Cardiac atrium fibroblast (primary cell): ENCODE data around the gene ZBTB37. TPM values are rescaled to one million over a fixed set of nuclear protein-coding genes. Genes with fewer than 3 reads are reported as not detected.

Source experiments
- total RNA-seq: library from RNA; depleted of rRNA; stranded (reverse); fragments of >200 nt; gene quantifications from 2 replicates; pipeline ENCODE4 v1.2.3, GENCODE V29; 2015

ZBTB37 gene
- 3.6 and 4.5 TPM in 2 replicates for total RNA-seq

GRCh38 chr1:173868266-173869020, at the start of gene ZBTB37:
TSS of gene ZBTB37 (plus strand) at chr1:173868380. CDS start at chr1:173870226, 1,846 bp downstream.

GRCh38 chr1:173824315-173825081, 43.7 kb upstream of the ZBTB37 start, which contains the start of the genes CENPL and DARS2:
TSS of gene CENPL (minus strand) at chr1:173824883. CDS start at chr1:173811299, 13,584 bp downstream.
TSS of gene DARS2 (plus strand) at chr1:173824673. CDS start at chr1:173825230, 557 bp downstream.

GRCh38 chr1:173867753-173868265, 371 bp upstream of the ZBTB37 start, which contains the start of gene GAS5:
TSS of gene GAS5 (minus strand) at chr1:173867989.

GRCh38 chr1:173917149-173917548, 49.0 kb downstream of the ZBTB37 start, which contains the start of gene SERPINC1:
TSS of gene SERPINC1 (minus strand) at chr1:173917327. CDS start at chr1:173917259, 68 bp downstream.

Other genes with a start within 250 kb of the ZBTB37 start
- gene TEX50, start 233.0 kb upstream of the ZBTB37 start, total RNA-seq, result not detected in 2 replicates
- not detected in 2 replicates for gene ANKRD45, start 198.5 kb upstream of the ZBTB37 start, total RNA-seq
- 23.8 and 28.5 TPM in 2 replicates for gene KLHL20, start 153.4 kb upstream of the ZBTB37 start, total RNA-seq
- gene DARS2, start 43.7 kb upstream of the ZBTB37 start, total RNA-seq, result 8.3 and 11.7 TPM in 2 replicates
- 5.4 and 8.3 TPM in 2 replicates for gene CENPL, start 43.5 kb upstream of the ZBTB37 start, total RNA-seq
- 467 and 490 TPM in 2 replicates for gene GAS5, start 391 bp upstream of the ZBTB37 start, total RNA-seq
- 0.16 TPM in 1 of 2 replicates, not detected in the other for gene SERPINC1, start 48.9 kb downstream of the ZBTB37 start, total RNA-seq
- 8.5 and 11.8 TPM in 2 replicates for gene RC3H1, start 154.0 kb downstream of the ZBTB37 start, total RNA-seq